GM21786 (cell line): ENCODE data around the gene TUBA4B.
"Not testable (repeated sequence)": the region's sequence is repeated elsewhere in the genome, so short reads cannot be mapped to it uniquely, and the experiment has no call there.

Experiments
- ATAC-seq: cut with Tn5 transposase; IDR thresholded peaks from one replicate; pipeline ENCODE4 v1.9.1; 2021; ENCODE audit not compliant: unreplicated experiment

TUBA4B gene

GRCh38 chr2:219273937-219274336, 20.9 kb downstream of the TUBA4B start:
- no peak for ATAC-seq

- no peak for ATAC-seq
Measured at GRCh38 chr2:219274361-219274921, 21.4 kb downstream of the TUBA4B start.

- peak; percentile 20 for ATAC-seq
Measured at GRCh38 chr2:219277703-219278654, 24.9 kb downstream of the TUBA4B start.

- ATAC-seq, result no peak
Measured at GRCh38 chr2:219278655-219279150, 25.7 kb downstream of the TUBA4B start.

DNA sequence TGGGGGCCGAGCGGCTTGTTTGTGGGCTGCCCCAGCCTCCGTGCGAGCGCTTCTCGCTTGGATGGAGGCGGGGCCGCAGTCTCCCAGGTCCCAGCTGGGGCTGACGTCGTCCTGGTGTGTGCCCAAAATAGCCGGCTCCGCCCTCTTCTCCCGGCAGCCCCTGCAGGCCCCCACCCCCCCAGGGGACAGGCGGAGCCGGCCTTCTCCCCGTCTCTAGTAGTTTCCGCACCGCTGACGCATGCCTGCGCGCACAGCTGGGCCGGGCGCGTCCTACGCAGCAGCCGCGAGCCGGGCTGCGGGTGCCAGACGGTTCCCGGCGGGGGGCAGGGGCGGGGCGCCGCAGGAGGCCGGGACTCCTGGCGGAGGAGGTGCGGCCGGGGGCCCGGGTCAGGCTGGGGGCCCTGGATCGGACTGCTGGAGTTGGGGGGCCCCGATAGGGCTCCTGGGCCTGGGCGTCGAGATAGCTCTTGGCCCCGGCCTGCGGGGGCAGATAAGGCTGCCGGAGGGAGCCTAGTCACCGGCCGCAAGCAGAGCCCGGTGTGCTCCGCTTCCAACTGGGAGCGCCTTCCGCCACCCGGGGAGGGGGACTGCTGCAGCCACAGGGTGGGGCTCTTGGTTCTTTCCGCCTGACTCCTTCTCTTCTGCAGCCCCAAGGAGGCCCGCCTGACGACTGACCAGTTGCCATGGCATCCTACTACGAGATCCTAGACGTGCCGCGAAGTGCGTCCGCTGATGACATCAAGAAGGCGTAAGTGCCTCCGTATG, 26.3 kb downstream of the TUBA4B start, which contains the start of gene DNAJB2:
DNAJB2 (plus strand) TSS at position 216 of the 765 bp plus-strand sequence; CDS start at position 684, 468 bp downstream.
- ATAC-seq, result peak; percentile 86

GRCh38 chr2:219279916-219280516, 27.0 kb downstream of the TUBA4B start:
- ATAC-seq, result no peak

- ATAC-seq, result no peak
Measured at GRCh38 chr2:219280651-219281050, 27.6 kb downstream of the TUBA4B start.

DNA sequence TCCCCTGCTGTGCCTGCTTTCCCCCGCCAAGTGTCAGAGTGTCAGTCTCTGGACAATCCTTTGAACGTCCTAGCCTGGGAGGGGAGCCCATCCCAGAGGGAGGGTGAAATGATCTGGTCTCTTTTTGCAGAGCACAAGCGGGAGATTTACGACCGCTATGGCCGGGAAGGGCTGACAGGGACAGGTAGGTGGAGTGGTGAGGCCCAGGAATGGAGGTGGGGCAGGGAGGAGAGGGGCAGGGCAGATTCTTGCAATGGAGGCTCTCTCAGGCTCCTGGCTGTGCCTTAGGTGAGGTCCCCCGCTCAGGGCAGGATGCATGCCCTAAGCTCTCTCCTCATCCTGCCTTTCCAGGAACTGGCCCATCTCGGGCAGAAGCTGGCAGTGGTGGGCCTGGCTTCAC, 28.5 kb downstream of the TUBA4B start:
- ATAC-seq, result no peak

GRCh38 chr2:219282375-219282774, 29.3 kb downstream of the TUBA4B start:
- no peak for ATAC-seq

DNA sequence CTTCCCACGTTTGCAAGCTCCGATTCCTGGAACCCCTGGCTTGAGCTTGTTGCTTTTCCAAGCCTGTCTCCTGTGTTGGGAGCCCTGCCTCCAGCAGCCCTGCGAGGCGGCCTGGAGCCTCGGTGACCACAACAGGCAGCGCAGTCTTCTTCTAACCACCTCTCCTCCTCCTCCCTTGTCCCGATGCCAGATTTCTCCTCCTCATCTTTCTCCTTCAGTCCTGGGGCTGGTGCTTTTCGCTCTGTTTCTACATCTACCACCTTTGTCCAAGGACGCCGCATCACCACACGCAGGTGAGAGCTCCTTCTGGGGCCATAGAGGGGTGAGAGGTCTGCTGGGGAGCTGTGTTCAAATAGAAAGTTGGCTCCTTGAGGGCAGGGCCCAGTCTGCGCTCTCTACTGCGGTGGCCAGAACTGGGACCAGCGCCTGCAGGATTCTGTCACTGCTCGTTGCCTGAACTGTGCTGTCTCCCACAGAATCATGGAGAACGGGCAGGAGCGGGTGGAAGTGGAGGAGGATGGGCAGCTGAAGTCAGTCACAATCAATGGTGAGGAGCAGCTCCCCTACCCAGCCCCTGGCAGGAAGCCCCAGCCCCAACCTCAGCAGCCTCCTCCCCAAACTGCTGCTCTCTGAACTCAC, 30.0 kb downstream of the TUBA4B start:
- no peak for ATAC-seq

GRCh38 chr2:219284501-219285372, 31.7 kb downstream of the TUBA4B start:
- no peak for ATAC-seq

- ATAC-seq, result no peak
Measured at GRCh38 chr2:219285373-219285735, 32.3 kb downstream of the TUBA4B start.

DNA sequence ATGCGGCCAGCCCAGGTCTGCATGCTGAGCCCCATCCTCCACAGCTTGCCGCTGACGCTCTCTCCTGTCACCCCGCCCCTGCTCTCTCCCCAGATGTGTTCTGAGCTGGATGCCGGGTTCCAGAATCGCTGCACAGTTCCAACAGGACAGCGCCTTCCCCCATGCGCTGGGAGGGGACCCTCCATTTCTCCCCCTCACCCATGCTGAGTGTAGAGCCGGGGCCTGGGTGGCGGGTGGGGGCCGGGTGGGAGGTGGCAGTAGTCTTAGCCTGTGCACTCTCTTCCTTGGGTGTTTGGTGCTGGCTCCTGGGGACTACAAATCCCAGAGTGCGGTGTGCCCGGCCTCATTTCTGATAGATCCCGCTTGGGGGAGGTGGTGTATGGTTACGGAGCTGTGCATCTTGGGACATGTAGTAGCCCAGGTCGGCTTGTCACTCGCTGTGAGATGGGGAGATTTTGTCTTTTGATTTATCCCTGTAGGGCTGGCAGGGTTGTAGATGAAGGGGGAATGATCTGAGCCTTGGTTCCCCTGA, 32.9 kb downstream of the TUBA4B start:
- ATAC-seq, result no peak

DNA sequence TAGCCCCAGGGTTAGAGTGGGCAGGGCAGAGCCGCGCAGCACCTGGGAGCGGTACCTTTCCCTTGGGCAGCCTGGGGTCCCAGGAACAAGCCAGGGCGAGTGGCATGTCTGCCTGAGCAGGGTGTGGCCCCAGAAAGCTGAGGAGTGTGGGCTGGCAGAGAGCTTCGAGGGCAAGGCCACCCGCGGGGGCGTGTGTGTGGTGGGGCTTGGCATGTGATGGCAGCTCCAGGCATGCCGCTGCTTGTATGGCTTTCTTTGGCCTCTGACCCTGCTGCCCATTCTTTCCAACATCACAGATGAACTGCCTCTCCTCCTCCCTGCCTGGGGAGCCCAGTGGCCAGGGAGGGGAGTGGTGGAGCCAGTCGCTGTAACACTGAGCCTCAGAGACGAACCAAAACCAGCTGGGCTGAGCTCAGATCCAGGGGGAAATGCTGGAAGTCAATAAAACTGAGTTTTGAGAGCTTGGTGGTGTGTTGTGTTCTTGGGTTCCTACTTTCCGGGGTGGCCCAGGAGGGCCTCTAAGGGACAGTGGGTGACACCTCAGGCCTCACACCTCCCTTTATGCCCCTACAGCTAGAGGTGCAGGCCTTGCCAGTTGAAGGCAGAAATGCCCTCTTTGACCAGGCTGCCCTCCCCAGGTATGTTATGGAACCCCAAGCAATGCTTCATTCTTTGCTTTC, 33.5 kb downstream of the TUBA4B start:
- no peak for ATAC-seq

- ATAC-seq, result not testable (repeated sequence)
Measured at GRCh38 chr2:219287116-219287440, 34.0 kb downstream of the TUBA4B start.

GRCh38 chr2:219287580-219288265, 34.7 kb downstream of the TUBA4B start:
- ATAC-seq, result no peak

- ATAC-seq, result no peak
Measured at GRCh38 chr2:219289195-219289536, 36.1 kb downstream of the TUBA4B start.
